Urothelium cell line (cell line): ENCODE measurements around the gene GRB14.

Experiments
- DNase-seq: peaks from one replicate; pipeline ENCODE4 v3.0.0; 2011; ENCODE audit warnings: low spot score, mixed read lengths
- FAIRE-seq: peaks from 2 replicates; lab custom pipeline; 2011; peaks lifted over from hg19 to GRCh38; lab: Jason Lieb, UNC

GRB14 gene

DNA sequence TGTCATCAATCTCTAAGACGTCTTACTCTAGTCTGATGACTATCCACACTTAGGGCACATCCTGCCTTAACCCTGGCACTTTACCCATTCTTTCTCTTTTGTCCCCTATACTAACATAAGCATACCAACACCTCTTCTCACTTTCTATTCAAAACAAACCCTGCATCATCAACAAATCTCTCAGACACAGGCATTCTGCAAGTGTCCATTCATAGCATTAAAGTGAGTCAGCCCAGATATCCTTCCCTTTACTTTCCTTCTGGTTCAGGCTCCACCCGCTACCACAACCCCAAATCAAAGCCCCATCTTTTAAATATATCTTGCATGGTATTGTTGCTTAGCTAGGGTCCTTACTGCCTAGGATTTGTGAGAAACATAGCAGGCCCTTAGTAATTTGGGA, 3.8 kb downstream of the GRB14 start:
- FAIRE-seq (no peak), DNase-seq (no peak)

DNA sequence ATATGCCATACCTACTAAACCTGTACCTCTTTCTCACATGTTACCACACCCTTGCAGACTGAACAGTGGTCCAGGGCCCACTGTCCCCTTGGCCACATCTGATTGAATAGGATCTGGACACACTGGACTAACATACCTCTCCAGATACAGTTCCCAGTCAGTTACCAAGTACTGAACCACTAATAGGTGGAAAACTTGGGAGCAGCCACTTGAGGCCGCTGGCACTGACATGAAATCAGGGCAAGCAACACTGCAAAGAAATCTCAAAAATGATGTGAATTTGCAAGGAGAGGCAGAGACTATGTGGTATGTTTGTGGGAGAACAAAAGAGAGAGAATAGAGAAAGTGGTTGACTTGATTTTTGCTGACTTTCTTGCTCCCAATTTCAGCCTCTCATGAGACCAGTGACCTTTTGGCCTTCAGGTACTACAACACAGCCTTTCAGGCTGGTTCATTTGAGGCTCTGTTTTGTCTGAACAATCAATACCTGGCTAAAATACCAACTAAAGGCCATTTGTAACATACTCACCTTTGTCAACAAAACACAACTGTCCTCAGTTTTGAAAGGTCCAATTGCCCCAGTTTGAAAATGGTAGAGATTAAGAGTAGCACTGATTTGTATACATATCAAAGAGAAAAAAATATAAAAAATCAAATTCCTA, 7.8 kb downstream of the GRB14 start:
- FAIRE-seq (no peak), DNase-seq (no peak)

DNA sequence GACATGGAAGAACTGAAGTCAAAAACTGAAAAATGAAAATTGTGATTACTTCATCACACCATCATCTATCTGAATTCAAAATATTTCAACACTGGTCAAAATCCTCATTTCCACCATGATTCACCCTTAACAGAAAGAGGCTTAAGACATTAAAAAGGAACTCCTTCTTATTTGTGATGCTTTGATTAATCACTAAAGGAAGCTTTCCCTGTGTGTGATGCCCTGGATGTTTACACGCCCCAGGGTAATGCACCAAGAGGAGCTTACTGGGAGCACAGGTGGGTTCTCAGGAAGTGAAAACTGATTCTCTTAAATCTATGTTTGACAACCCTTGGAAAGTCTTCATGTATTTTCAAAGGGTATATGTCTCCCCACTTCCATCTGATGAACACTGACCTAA, 11.5 kb downstream of the GRB14 start:
- FAIRE-seq (no peak), DNase-seq (no peak)

DNA sequence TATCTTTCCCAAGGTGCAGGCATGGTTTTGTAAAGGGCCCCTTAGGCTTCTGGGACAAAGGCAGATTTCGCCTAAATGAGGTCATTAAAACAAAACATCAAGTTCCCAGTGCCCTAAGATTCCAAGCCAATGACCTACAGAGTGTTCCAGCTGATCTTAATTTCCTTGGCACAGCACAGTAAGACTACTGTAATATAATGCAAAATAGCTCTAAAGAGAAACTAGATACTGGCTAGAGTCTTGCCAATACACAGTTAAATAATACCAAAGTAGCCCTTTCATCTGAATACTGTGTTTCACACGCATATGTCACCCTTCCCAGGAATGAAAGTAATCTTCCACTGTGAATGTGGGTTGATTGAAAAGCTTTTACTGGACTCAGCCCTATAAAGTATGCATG, 14.7 kb downstream of the GRB14 start:
- DNase-seq (no peak), FAIRE-seq (no peak)

DNA sequence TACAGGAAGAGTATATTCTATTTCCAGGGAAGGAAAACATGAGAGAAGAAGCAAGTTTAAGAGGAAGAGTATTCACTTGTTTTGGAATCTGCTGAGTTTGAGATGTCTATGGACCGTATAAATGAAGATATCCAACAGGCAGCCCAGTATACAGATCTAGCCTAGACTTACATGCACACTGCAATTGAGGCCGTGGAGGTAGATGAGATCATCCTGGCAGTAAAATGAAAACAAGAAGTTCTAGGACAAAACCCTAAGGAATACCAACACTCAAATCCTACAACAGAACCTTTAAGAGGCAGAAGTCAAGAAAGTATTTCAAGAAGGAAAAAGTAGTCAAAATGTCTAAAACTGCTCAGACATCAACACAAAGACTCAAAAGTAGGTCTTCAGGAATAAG, 16.0 kb downstream of the GRB14 start:
- DNase-seq (no peak), FAIRE-seq (no peak)

DNA sequence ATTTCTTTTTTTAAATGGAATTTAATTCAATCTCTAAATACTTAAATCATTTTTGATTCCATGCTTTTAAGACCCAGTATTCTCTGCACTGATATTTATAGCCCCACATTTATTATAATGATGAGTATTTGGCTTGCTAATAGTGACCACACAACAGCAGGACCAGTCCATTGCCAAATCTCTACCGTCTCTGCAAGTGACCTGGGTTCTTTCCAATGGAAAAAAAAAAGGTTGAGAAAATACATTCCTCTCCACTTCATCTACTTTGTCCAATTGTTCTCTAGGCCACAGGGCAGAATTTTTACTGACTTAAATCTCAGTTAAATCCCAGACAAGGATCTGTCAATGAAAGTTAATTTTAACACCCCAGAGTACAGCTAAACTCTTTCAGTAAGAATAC, 20.5 kb downstream of the GRB14 start:
- DNase-seq, result no peak
- FAIRE-seq, result no peak

DNA sequence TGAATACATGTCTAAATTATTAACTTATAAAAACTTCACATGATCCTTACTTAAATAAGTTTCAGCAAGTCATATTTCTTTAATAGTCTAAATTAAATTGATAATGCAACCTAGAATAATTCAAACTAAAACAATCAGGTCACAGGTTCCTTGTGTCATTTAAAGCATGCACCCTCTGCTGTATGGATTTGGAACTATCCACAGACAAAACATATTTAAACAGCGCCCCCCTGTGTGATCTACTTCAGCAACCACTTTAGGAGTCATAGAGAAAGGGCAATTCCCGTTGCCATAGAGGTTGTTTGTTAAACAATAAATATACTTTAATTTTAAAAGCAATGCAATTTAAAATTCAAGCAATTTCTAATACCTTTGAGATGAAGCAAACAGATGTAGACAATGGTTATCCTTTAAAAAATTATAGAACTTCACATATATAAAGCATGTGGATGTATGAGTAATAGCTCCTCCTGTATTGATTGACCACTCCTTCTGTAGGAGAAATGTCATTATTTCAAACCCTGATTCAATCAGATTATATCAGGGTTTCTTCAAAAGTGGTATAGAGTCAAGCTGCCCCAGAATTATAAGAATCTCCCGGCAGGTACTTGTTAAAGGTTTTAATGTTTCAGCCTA, 21.2 kb downstream of the GRB14 start:
- DNase-seq (peak; percentile 52), FAIRE-seq (no peak)

DNA sequence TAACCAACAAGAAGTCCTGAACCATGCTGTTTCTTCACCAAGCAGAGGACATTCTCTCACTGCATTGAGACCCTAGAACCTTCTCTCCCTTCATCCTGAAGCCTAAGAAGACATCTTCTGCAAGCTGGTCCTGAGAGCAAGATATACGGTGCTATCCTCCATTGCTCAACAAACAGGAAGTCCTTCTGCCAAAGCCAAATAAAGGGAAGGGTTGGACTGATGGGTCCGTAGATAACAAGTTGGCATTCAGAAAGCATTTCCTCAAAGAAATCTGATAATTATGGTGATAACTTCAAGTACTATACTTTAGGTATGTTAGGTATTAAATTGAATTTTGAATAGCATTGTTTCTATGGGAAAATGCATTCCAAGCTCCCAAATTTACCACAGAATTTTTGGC, 23.3 kb downstream of the GRB14 start:
- DNase-seq, result no peak

DNA sequence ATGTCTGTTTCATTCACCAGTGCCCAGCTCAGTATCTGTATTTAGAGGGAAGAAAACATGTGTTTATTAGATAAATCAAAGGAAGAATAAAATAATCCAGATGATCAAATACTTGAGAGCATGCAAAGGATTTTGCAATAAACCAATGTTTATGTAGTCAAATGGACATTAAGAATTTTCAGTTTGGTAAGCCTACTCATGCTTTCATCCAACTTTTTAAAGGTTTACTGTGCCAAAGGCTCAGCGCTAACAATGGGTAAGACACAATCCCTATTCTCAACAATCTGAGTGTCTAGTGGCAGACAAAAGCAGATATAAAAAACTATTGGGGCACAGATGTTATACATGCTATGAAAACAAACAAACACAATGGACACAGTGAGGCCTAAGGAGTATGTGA, 26.3 kb downstream of the GRB14 start:
- FAIRE-seq, result no peak

More for the DNA sequence above, 23.3 kb downstream of the GRB14 start:
- FAIRE-seq, result no peak

DNA sequence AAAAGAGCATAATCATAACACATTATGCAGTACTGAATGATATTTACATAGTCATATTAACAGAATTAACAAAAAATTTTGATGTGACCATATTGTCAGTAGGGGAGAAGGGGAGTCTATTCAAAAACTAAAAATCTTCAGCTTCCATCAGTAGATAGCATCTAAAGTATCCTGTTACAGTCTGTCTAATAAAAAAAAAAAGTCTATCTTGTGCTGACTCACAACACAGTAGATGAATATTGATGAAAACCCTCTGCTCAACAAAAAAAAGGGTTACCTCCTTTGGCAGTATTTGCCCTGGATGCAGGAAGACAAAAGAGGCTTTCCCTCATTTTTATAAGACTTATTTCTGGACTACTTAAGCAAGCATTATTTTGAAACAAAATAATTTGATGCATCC, 27.3 kb downstream of the GRB14 start:
- no peak for DNase-seq
- no peak for FAIRE-seq

More for the DNA sequence above, 26.3 kb downstream of the GRB14 start:
- DNase-seq, result no peak

DNA sequence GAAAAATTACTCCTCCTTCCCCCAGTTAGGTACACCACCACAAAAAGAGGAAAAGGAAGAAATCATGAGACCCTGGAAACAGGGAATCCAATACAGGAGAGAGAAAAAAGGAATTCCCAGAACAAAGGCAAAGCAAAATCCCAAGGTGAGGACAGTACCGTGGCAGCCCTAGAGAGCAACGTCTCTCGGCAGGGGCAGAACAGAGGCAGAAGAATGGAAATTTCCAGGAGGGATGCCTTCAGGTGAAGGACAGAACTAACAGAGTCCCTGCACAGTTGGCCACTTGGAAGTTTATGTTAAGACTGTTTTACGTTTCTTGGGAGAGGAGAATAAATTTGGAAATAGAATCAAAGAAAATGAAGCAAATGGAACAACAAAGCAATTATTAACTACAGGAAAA, 27.7 kb downstream of the GRB14 start:
- DNase-seq, result no peak
- FAIRE-seq, result no peak

DNA sequence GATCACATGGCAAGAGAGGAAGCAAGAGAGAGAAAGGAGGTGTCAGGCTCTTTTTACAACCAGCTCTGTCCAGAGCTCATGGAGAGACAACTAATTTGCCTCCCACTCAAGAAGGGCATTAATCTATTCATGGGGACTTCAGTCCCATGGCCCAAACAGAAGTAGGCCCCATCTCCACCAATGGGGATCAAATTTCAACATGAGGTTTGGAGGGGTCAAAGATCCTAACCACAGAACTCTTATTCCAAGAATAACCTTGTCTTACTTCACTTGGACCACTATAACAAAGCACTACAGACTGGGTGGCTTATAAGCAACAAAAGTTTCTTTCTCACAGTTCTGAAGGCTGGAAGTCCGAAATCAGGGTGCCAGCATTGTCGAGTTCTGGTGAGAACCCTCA, 31.8 kb downstream of the GRB14 start:
- DNase-seq, result no peak

DNA sequence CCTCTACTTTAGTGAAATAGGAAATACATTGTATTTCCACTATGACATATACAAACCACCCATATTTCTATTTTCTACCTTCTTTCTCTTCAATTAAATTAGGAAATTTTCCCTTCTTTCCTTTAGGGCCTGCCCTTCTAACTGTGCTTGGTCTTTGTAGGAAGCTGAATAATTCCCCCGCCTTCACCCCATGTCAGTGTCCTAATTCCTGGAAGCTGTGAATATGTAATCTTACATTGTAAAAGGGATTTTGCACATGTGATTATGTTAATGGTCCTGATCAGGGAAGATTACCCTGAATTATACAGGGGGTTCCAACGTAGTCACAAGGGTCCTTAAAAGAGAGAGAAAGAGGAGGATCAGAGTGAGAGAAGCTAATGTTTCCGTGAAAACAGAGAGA, 40.2 kb downstream of the GRB14 start:
- DNase-seq (no peak), FAIRE-seq (no peak)

More for the DNA sequence above, 31.8 kb downstream of the GRB14 start:
- no peak for FAIRE-seq

DNA sequence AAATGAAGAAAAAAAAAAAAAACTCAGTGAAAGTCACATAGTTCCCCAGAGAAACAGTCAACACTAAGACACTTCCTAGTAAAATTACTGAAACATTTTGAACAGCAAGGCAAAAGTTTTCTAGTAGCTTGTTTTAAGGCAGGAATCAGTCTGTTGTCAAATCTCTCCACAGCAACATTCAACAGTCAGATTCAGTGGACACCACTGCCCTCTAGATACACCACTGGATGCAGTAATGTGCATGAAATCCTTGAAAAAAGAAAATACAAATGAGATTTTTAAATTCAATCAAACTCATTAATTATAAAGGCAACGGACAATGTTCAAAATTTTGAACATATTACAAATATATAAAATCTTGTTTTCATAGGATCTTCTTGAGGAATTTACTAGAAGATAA, 46.4 kb downstream of the GRB14 start:
- FAIRE-seq (no peak), DNase-seq (no peak)

DNA sequence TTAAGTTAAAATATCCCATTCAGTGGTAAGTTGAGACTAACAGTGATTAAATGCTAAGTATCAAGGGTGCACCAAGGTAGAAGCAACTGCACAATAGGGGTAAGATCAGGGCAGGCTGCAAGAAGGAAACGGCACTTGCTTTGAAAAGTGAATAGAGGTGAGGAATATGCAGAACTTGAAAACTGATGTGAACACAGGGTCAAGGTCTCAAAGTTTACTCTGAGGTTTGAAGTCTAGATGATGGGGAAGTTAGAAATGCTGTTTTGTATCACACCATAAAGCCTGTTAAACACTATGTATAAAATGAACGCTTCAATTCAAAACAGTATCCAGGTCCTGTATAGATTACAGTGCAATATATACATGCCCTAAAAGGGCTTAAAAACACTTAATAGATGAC, 50.8 kb downstream of the GRB14 start:
- no peak for DNase-seq
- no peak for FAIRE-seq

DNA sequence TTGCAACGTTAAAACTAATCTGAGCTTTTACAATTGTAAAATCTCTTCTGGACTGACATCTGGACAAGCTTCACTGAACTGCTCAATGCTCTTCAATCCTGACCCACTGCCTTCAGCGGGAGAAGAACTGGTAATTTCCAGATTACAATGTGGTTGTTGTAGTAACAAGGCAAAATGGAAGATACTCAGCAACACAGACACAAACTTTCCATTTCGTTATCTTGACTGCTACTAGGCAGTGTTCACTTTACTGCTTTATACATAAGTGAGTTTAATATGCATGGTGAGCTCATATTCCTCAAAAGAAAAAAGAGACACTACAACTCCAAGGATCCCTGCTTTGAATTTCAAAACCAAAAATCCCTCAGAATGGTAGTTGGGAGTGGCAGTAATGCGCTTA, 51.9 kb downstream of the GRB14 start:
- DNase-seq (no peak), FAIRE-seq (no peak)

DNA sequence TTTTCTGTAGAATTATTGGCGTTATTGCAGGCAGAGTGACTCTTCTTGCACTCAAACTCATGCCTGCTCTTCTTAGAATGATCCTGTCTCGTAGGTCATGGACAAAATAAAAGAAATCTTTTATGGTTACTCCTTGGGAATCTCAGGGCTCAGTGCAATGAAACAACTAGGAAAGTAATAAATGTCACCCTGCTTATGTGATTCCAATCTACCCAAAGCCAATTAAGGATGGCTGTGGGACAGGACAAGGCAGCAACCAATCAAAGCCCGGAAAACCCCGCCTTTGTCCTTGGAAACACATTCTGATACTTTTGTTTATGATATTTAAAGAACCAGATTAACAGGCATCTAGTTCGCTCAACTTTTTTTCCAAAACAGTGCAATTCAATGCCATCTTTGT, 53.0 kb downstream of the GRB14 start:
- FAIRE-seq (no peak), DNase-seq (no peak)

DNA sequence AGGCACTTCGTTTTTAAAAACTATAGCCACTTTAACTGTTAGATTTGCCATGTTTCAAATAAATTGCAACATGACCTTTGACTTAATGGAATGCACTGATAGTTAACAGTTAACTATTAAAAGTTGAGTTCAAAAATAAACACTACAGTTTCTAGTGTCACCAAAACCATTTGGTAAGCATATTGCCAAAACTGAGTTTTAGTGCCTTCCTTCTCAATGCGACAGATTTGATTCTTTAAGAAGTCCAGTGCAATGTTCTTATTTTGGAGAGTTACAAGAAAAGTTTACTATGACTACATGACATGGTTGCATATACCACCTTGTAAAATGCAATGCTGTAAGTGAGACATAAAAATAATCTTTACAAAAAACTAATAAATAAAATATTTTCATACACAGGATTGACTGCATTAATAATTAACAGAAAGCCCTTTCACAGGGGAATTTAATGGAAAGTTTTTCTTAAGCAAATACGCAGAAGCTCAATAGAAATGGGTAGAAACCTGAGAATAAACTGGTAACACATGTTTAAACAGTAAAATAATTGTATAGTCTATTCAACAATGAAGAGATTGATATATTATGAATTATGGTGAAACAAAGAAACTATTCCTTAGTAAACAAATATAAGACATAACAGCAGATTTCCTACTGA, 53.8 kb downstream of the GRB14 start:
- FAIRE-seq (no peak), DNase-seq (no peak)

DNA sequence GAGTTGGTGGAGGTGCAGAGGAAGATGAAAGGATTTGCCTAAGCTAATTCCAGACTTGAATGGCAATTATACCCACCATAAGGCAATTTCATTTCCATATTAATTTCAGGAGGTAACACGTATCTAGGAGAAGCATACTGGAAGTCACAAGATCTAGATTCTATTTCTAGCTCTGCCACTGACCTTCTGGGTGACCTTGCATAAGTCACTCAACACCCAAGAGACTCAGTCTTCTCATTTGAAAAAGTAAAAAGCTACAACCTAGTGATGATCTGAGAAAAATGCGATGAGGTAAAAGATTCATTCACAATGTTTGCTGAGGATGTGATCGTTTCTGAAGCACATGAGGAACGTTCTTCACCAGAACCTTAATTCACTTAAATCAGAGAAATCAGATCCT, 55.9 kb downstream of the GRB14 start:
- FAIRE-seq, result no peak
- DNase-seq, result no peak

DNA sequence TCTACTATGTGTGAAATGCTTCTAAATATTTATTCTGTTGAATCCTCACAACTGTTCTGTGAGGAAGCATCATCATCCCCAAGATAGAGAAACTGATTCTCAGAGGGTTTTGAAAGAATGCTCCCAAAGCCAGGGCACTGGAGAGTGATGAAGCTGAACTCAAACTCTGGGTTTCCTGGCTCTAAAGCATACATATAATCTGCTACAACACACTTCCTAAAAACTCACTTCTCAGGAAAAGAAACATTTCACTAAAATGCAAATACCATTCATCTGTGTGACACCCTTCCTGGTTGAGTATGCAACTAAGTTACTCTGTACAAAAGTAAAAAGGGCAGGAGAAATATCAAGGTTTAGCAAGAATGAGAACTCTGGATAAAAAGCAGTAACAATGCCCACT, 58.6 kb downstream of the GRB14 start:
- DNase-seq, result no peak
- FAIRE-seq, result no peak

DNA sequence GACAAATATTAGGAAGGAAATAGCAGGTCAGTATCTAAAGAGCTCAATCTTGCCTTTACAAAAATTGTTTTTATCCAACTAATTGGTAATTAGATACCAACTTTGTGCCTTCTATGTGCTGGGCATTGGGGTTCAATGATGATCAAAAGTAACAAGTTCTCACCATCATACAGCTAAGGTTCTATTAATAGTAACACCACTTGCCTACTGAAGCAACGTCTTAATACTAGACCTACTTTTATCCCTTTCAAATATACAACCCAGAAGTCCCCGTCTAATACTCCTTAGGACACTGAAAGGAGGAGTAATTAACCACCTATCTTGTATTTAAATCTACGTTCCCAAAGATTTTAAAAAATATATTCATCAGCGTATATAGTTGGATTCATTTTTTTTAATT, 59.3 kb downstream of the GRB14 start:
- DNase-seq (no peak), FAIRE-seq (no peak)

DNA sequence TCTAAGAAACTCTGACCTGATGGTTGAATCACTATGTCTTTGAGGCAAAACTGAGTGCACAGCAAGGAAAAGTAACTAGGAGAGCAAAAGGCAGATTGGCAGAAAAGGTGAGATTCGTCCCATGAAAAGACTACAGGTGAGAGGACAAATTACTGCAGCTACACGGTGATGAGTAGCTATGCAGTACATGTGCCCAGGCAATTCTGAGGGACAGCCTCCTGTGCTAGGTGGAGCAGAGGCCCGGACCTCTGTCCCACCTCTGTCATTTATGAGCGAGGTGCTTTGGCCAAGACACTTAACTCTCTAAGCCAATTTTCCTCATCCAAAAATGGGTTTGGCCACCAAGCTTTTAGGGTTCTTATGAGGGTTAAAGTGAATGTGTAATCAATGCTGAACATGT, 59.9 kb downstream of the GRB14 start:
- no peak for FAIRE-seq

More for the DNA sequence above, 59.9 kb downstream of the GRB14 start:
- DNase-seq, result no peak
